GM18861 (cell line): Measurements from ENCODE around the gene SOX2.

ENCODE experiments used
- ATAC-seq: cut with Tn5 transposase; IDR thresholded peaks from one replicate; pipeline ENCODE4 v1.9.1; 2021; ENCODE audit not compliant: unreplicated experiment

The SOX2 gene

GRCh38 chr3:181711325-181712135 lies at the start of gene SOX2:
Gene SOX2 (plus strand): TSS chr3:181711925. CDS start chr3:181712361, 436 bp downstream.
- ATAC-seq = peak; percentile 42

- peak; percentile 70 for ATAC-seq
Observed at GRCh38 chr3:181683563-181683962, 28.2 kb upstream of the SOX2 start.

GRCh38 chr3:181687190-181687589 lies 24.5 kb upstream of the SOX2 start:
- ATAC-seq = no peak

- ATAC-seq = no peak
Observed at GRCh38 chr3:181687731-181688130, 24.0 kb upstream of the SOX2 start.

- ATAC-seq = no peak
Observed at GRCh38 chr3:181689546-181689945, 22.2 kb upstream of the SOX2 start.

GRCh38 chr3:181690769-181691168 lies 21.0 kb upstream of the SOX2 start:
- ATAC-seq = no peak

- ATAC-seq = no peak
Observed at GRCh38 chr3:181691901-181692300, 19.8 kb upstream of the SOX2 start.

GRCh38 chr3:181692311-181693145 lies 19.2 kb upstream of the SOX2 start:
- no peak for ATAC-seq

GRCh38 chr3:181693280-181693679 lies 18.4 kb upstream of the SOX2 start:
- no peak for ATAC-seq

GRCh38 chr3:181694805-181695660 lies 16.7 kb upstream of the SOX2 start:
- no peak for ATAC-seq

GRCh38 chr3:181695661-181696491 lies 15.8 kb upstream of the SOX2 start:
- ATAC-seq = no peak

GRCh38 chr3:181696626-181697230 lies 15.0 kb upstream of the SOX2 start:
- no peak for ATAC-seq

- no peak for ATAC-seq
Observed at GRCh38 chr3:181698263-181698954, 13.3 kb upstream of the SOX2 start.

GRCh38 chr3:181699171-181699903 lies 12.4 kb upstream of the SOX2 start:
- ATAC-seq = no peak

- peak; percentile 66 for ATAC-seq
Observed at GRCh38 chr3:181700168-181701087, 11.3 kb upstream of the SOX2 start.

GRCh38 chr3:181701096-181701495 lies 10.6 kb upstream of the SOX2 start:
- no peak for ATAC-seq

- no peak for ATAC-seq
Observed at GRCh38 chr3:181703601-181704420, 7.9 kb upstream of the SOX2 start.
